AG04449 (cell line): ENCODE measurements around the gene FAM180B.
"Not testable (repeated sequence)": the region's sequence is repeated elsewhere in the genome, so short reads cannot be mapped to it uniquely, and the experiment has no call there.

ENCODE experiments used
- CTCF ChIA-PET: fragments of 350-600 bp; formaldehyde crosslinking; extraction: SDS; loops from one replicate; lab custom pipeline; 2021; ENCODE audit warnings: antibody characterized with exemption; lab: Yijun Ruan, JAX
- POLR2A ChIA-PET: fragments of 400-600, 350-600 bp; formaldehyde crosslinking; extraction: SDS; loops from one replicate; lab custom pipeline; 2020; ENCODE audit warnings: antibody characterized with exemption, inconsistent platforms; lab: Yijun Ruan, JAX
- DNase-seq: peaks from one replicate; pipeline ENCODE4 v3.0.0-alpha.2; 2010; ENCODE audit warnings: low read depth, low spot score
- H3K4me3 ChIP-seq: 2 replicates; pipeline ENCODE4 v1.5.1; 2011; ENCODE audit warnings: low read depth, mild to moderate bottlenecking, control low read depth, low read length
- CTCF ChIP-seq: IDR thresholded peaks from one replicate; pipeline ENCODE4 v1.5.1; 2011; ENCODE audit warnings: mild to moderate bottlenecking, moderate library complexity, low read length, control low read depth, inconsistent platforms; ENCODE audit not compliant: insufficient read depth; ENCODE audit errors: missing control alignments

FAM180B gene

GRCh38 chr11:47553406-47553743 is 33.1 kb upstream of the FAM180B start:
- no peak for TF ChIP-seq CTCF
- ChIA-PET CTCF (interaction anchor here (0.6 to 7.1 kb wide), 30 partner anchors 10 to 208 kb away, joined by 3 to 95 read pairs (median 4); partner anchors contain the start of genes KBTBD4, NDUFS3 and PTPMT1), POLR2A (interaction anchor here (0.6 kb wide), 1 partner anchor 22 kb away, joined by 3 read pairs; no protein-coding TSS in a partner anchor)
- DNase-seq: no peak
- peak overlapping the region; percentile 61 for H3K4me3 ChIP-seq

GRCh38 chr11:47557004-47557403 is 29.5 kb upstream of the FAM180B start:
- DNase-seq, H3K4me3 ChIP-seq, POLR2A ChIA-PET: not testable (repeated sequence)
- CTCF ChIA-PET: interaction anchor here (7.1 kb wide), 1 partner anchor 9 kb away, joined by 95 read pairs; the partner anchor contains the start of gene PTPMT1

- TF ChIP-seq CTCF: no peak
- no peak for DNase-seq
- CTCF ChIA-PET: no interaction called here
- no peak overlapping the region for H3K4me3 ChIP-seq
- POLR2A ChIA-PET: no interaction called here
Observed at GRCh38 chr11:47558695-47559094, 27.8 kb upstream of the FAM180B start.

- CTCF ChIA-PET: interaction anchor here (0.7 to 1.5 kb wide), 2 partner anchors 10 to 160 kb away, joined by 3 to 5 read pairs; no protein-coding TSS in a partner anchor
- TF ChIP-seq CTCF: no peak
- no peak overlapping the region for H3K4me3 ChIP-seq
- POLR2A ChIA-PET: no interaction called here
- no peak for DNase-seq
Observed at GRCh38 chr11:47560426-47560825, 26.1 kb upstream of the FAM180B start.

GRCh38 chr11:47562393-47562792 is 24.1 kb upstream of the FAM180B start:
- POLR2A ChIA-PET, DNase-seq, H3K4me3 ChIP-seq: not testable (repeated sequence)
- CTCF ChIA-PET: interaction anchor here (10.0 kb wide), 1 partner anchor 8 kb away, joined by 95 read pairs; the partner anchor contains the start of gene CELF1

GRCh38 chr11:47564366-47564765 is 22.1 kb upstream of the FAM180B start:
- H3K4me3 ChIP-seq, DNase-seq: not testable (repeated sequence)
- ChIA-PET CTCF (interaction anchor here (1.1 to 10.0 kb wide), 4 partner anchors 10 to 102 kb away, joined by 3 to 95 read pairs (median 3); partner anchors contain the start of gene CELF1), POLR2A (interaction anchor here (1.4 kb wide), 1 partner anchor 12 kb away, joined by 3 read pairs; no protein-coding TSS in a partner anchor)

- CTCF ChIA-PET: interaction anchor here (1.1 to 10.0 kb wide), 5 partner anchors 9 to 111 kb away, joined by 3 to 95 read pairs (median 3); partner anchors contain the start of gene CELF1
- DNase-seq: no peak
- POLR2A ChIA-PET: interaction anchor here (0.9 to 1.4 kb wide), 4 partner anchors 9 to 25 kb away, joined by 3 to 5 read pairs (median 4); partner anchors contain the start of genes KBTBD4 and NDUFS3
- H3K4me3 ChIP-seq: peak overlapping the region; percentile 74
- TF ChIP-seq CTCF: no peak
Observed at GRCh38 chr11:47564933-47565339, 21.5 kb upstream of the FAM180B start.
